Activated CD8-positive, alpha-beta T cell treated with anti-CD3 and anti-CD28 coated beads for 36 hours (primary cell): ENCODE measurements around the gene TIMP2. TPM values are rescaled to one million over a fixed set of nuclear protein-coding genes. Genes with fewer than 3 reads are reported as not detected.

ENCODE experiments used
- ATAC-seq: fragments of 200-7000 bp; cut with Tn5 transposase; one replicate; pipeline ENCODE4 v1.10.0; 2021; ENCODE audit warnings: mild to moderate bottlenecking, moderate library complexity
- CTCF ChIA-PET: fragments of 350-600 bp; sonication (Branson Sonifier 250); formaldehyde crosslinking; loops from one replicate; lab custom pipeline; 2021; ENCODE audit warnings: antibody characterized with exemption; lab: Charles Lee
- POLR2A ChIA-PET: fragments of 350-600 bp; sonication (Branson Sonifier 250); formaldehyde crosslinking; loops from one replicate; lab custom pipeline; 2021; ENCODE audit warnings: antibody characterized with exemption; lab: Charles Lee
- DNase-seq: peaks from one replicate; pipeline ENCODE4 v3.0.0-alpha.2; 2020
- H3K27ac Mint-ChIP-seq: one replicate; pipeline ENCODE4 v1.8.0; 2021; ENCODE audit warnings: mild to moderate bottlenecking, mixed read lengths
- H3K27me3 Mint-ChIP-seq: one replicate; pipeline ENCODE4 v1.8.0; 2021; ENCODE audit warnings: mixed read lengths
- H3K36me3 Mint-ChIP-seq: one replicate; pipeline ENCODE4 v1.8.0; 2021; ENCODE audit warnings: low read depth, mixed read lengths
- H3K4me1 Mint-ChIP-seq: one replicate; pipeline ENCODE4 v1.8.0; 2021; ENCODE audit warnings: low read depth, mixed read lengths
- H3K4me3 Mint-ChIP-seq: one replicate; pipeline ENCODE4 v1.8.0; 2021; ENCODE audit warnings: mild to moderate bottlenecking, moderate library complexity, mixed read lengths
- H3K9me3 Mint-ChIP-seq: one replicate; pipeline ENCODE4 v1.8.0; 2021; ENCODE audit warnings: mixed read lengths
- CTCF ChIP-seq: fragments of 200-600 bp; IDR thresholded peaks from one replicate; pipeline ENCODE4 v1.8.0; 2022; ENCODE audit warnings: antibody characterized with exemption, mild to moderate bottlenecking
- intact Hi-C: fragments of 100-400 bp; cut with micrococcal nuclease; formaldehyde crosslinking; loops from one replicate; pipeline ENCODE4 v1.10.0; 2022
- total RNA-seq, 2 experiments: library from RNA; stranded (reverse); gene quantifications; one replicate each; pipeline ENCODE4 v1.2.3, GENCODE V29; 2021

The TIMP2 gene
- total RNA-seq, 2 experiments from 2014 or later = 2.4 to 2.5 TPM

DNA sequence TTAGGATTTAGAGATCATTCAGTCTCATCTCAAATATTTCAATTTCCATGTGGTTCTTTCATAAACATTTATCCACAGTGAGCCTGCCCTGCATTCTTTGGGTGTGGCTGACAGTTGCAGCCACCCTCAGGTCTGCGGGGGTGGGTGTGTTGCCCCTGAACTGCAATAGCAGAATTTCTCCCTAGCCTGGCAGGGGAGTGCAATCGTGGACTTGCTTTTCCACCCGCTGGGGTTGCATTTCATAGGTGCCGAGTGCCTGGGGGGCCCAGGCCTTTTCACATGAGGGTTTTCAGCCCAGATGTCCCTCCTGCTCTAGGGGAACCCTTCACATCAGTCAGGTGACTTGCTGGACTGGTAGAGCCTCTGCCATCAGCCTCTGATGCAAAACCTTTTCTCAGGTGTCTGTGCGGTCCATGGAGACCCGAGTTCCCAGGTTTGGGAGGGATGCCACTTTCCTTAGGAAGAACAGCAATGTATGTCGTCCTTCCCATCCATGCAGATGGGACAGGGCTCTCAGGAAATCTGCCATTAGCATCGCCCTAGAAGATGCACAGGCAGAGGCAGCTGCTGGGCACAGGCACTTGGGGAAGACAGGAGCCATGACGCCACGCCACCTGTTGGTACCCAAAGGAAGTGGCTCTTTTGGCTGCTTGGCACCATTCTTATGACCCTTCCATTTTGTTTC, 82.2 kb downstream of the TIMP2 start:
- POLR2A ChIA-PET = interaction anchor here (0.6 to 1.3 kb wide), 2 partner anchors 21 to 134 kb away, joined by 3 to 4 read pairs; no protein-coding TSS in a partner anchor
- intact Hi-C loops = loop anchor here (5.0 kb wide), 1 partner anchor 36 kb away; no protein-coding TSS in a partner anchor
- ATAC-seq (no peak), DNase-seq (peak; percentile 77)
- H3K4me1 Mint-ChIP-seq = peaks cover 27% of the 10 kb centered on the region
- no peaks in the 10 kb centered on the region for H3K9me3 Mint-ChIP-seq
- no peak overlapping the region for H3K27ac Mint-ChIP-seq
- CTCF ChIA-PET = interaction anchor here (0.7 to 1.8 kb wide), 6 partner anchors 10 to 129 kb away, joined by 3 to 7 read pairs (median 3); no protein-coding TSS in a partner anchor
- H3K27me3 Mint-ChIP-seq = no peaks in the 10 kb centered on the region
- H3K36me3 Mint-ChIP-seq = peaks cover 15% of the 10 kb centered on the region
- H3K4me3 Mint-ChIP-seq = no peak overlapping the region
- peak; percentile 81 for TF ChIP-seq CTCF

- ChIA-PET POLR2A (interaction anchor here (0.9 to 1.2 kb wide), 6 partner anchors 14 to 131 kb away, joined by 3 to 7 read pairs (median 4); no protein-coding TSS in a partner anchor), CTCF (interaction anchor here (1.4 kb wide), 1 partner anchor 25 kb away, joined by 4 read pairs; no protein-coding TSS in a partner anchor)
- Mint-ChIP-seq H3K4me1 (peaks cover 33% of the 10 kb centered on the region), H3K9me3 (no peaks in the 10 kb centered on the region), H3K27me3 (no peaks in the 10 kb centered on the region), H3K36me3 (peaks cover 31% of the 10 kb centered on the region), H3K27ac (peak within 1 kb of the TSS; percentile 95), H3K4me3 (peak within 1 kb of the TSS; percentile 87)
- DNase-seq = peak; percentile 100
- TF ChIP-seq CTCF = no peak
- intact Hi-C loops = loop anchor here (5.0 kb wide), 1 partner anchor 34 kb away; no protein-coding TSS in a partner anchor
- peak; percentile 88 for ATAC-seq
These were observed 84.2 kb downstream of the TIMP2 start, which contains the start of gene USP36 for GRCh38 chr17:78840780-78841611. USP36 (minus strand) TSS chr17:78840814; CDS start chr17:78836363, 4,451 bp downstream.

GRCh38 chr17:78840530-78840779, 84.7 kb downstream of the TIMP2 start:
- no peaks in the 10 kb centered on the region for H3K9me3 Mint-ChIP-seq
- POLR2A ChIA-PET = interaction anchor here (1.2 kb wide), 5 partner anchors 14 to 116 kb away, joined by 3 to 7 read pairs (median 6); no protein-coding TSS in a partner anchor
- no peak for TF ChIP-seq CTCF
- ATAC-seq (no peak), DNase-seq (no peak)
- CTCF ChIA-PET = no interaction called here
- peaks cover 36% of the 10 kb centered on the region for H3K36me3 Mint-ChIP-seq
- H3K4me3 Mint-ChIP-seq = peak overlapping the region; percentile 87
- peaks cover 33% of the 10 kb centered on the region for H3K4me1 Mint-ChIP-seq
- intact Hi-C loops = loop anchor here (5.0 kb wide), 1 partner anchor 33 kb away; no protein-coding TSS in a partner anchor
- H3K27me3 Mint-ChIP-seq = no peaks in the 10 kb centered on the region
- peak overlapping the region; percentile 95 for H3K27ac Mint-ChIP-seq

- Mint-ChIP-seq H3K9me3 (no peaks in the 10 kb centered on the region), H3K4me3 (peak overlapping the region; percentile 87), H3K36me3 (peaks cover 41% of the 10 kb centered on the region), H3K27me3 (no peaks in the 10 kb centered on the region), H3K27ac (peak overlapping the region; percentile 94), H3K4me1 (peaks cover 33% of the 10 kb centered on the region)
- intact Hi-C loops = loop anchor here (5.0 kb wide), 1 partner anchor 33 kb away; no protein-coding TSS in a partner anchor
- peak; percentile 7 for ATAC-seq
- ChIA-PET POLR2A (interaction anchor here (1.2 kb wide), 5 partner anchors 13 to 116 kb away, joined by 3 to 7 read pairs (median 6); no protein-coding TSS in a partner anchor), CTCF (no interaction called here)
- TF ChIP-seq CTCF = no peak
- peak; percentile 53 for DNase-seq
These were observed 85.2 kb downstream of the TIMP2 start for GRCh38 chr17:78839762-78840529.
